MM.1S (cell line): Measurements from ENCODE around the gene ANXA10.
"Not testable (repeated sequence)": the region's sequence is repeated elsewhere in the genome, so short reads cannot be mapped to it uniquely, and the experiment has no call there.

Experiments
- DNase-seq: peaks from one replicate; pipeline ENCODE4 v3.0.0-alpha.2; 2015
- H2AFZ ChIP-seq: fragments of 300-600 bp; sonication (generic); 2 replicates; pipeline ENCODE4 v1.6.0; 2016; ENCODE audit warnings: antibody characterized with exemption, low read length
- H3F3A ChIP-seq: fragments of 300-600 bp; sonication (generic); 2 replicates; pipeline ENCODE4 v1.6.1; 2016; ENCODE audit warnings: mild to moderate bottlenecking, antibody characterized with exemption, low read length, moderate library complexity, mixed read lengths; ENCODE audit not compliant: insufficient read depth
- H3K27ac ChIP-seq: fragments of 300-600 bp; sonication (generic); 2 replicates; pipeline ENCODE4 v1.5.1; 2016; ENCODE audit warnings: mild to moderate bottlenecking, low read length
- H3K27me3 ChIP-seq: fragments of 300-600 bp; sonication (generic); replicated peaks from 2 replicates; pipeline ENCODE4 v1.6.0; 2016; ENCODE audit warnings: low read length; ENCODE audit not compliant: insufficient read depth
- H3K36me3 ChIP-seq: fragments of 300-600 bp; sonication (generic); replicated peaks from 2 replicates; pipeline ENCODE4 v1.6.1; 2016; ENCODE audit warnings: mild to moderate bottlenecking, low read length, mixed read lengths; ENCODE audit not compliant: insufficient read depth
- H3K4me1 ChIP-seq: fragments of 300-600 bp; sonication (generic); 2 replicates; pipeline ENCODE4 v1.6.1; 2016; ENCODE audit warnings: low read length, mixed read lengths
- H3K4me2 ChIP-seq: fragments of 300-600 bp; sonication (generic); 2 replicates; pipeline ENCODE4 v1.6.0; 2016; ENCODE audit warnings: low read depth, low read length
- H3K4me3 ChIP-seq: fragments of 300-600 bp; sonication (generic); 2 replicates; pipeline ENCODE4 v1.5.1; 2016; ENCODE audit warnings: low read length, mixed read lengths
- H3K79me2 ChIP-seq: fragments of 300-600 bp; sonication (generic); 2 replicates; pipeline ENCODE4 v1.6.1; 2016; ENCODE audit warnings: mixed run types, low read length, mixed read lengths
- H3K9ac ChIP-seq: fragments of 300-600 bp; sonication (generic); 2 replicates; pipeline ENCODE4 v1.6.1; 2016; ENCODE audit warnings: low read length, mixed read lengths
- H3K9me2 ChIP-seq: fragments of 300-600 bp; sonication (generic); replicated peaks from 2 replicates; pipeline ENCODE4 v1.6.1; 2016; ENCODE audit warnings: mild to moderate bottlenecking, low read length, mixed read lengths; ENCODE audit not compliant: insufficient read depth
- H3K9me3 ChIP-seq: fragments of 300-600 bp; sonication (generic); replicated peaks from 2 replicates; pipeline ENCODE4 v1.6.1; 2016; ENCODE audit warnings: mild to moderate bottlenecking, low read length, mixed read lengths; ENCODE audit not compliant: insufficient read depth
- H4K20me1 ChIP-seq: fragments of 300-600 bp; sonication (generic); 2 replicates; pipeline ENCODE4 v1.6.1; 2016; ENCODE audit warnings: mild to moderate bottlenecking, low read length, moderate library complexity, mixed read lengths; ENCODE audit not compliant: insufficient read depth
- CTCF ChIP-seq: fragments of 300-600 bp; sonication (generic); IDR thresholded peaks from 2 replicates; pipeline ENCODE4 v1.5.1; 2016; ENCODE audit warnings: antibody characterized with exemption, low read length, mixed read lengths
- EZH2 ChIP-seq: fragments of 300-600 bp; sonication (generic); optimal IDR thresholded peaks from 2 replicates; pipeline ENCODE3; 2017; ENCODE audit warnings: low read depth, mild to moderate bottlenecking, antibody characterized with exemption, low read length, mixed read lengths
- EZH2phosphoT487 ChIP-seq: fragments of 300-600 bp; sonication (generic); IDR thresholded peaks from 2 replicates; pipeline ENCODE4 v1.6.1; 2018; ENCODE audit warnings: antibody characterized with exemption, low read length

The ANXA10 gene

GRCh38 chr4:168109527-168109926 lies 17.2 kb downstream of the ANXA10 start:
- H3K9ac ChIP-seq, result no peak overlapping the region
- H3K4me3 ChIP-seq, result no peak overlapping the region
- H3K36me3 ChIP-seq, result no peaks in the 10 kb centered on the region
- no peaks in the 10 kb centered on the region for H3K79me2 ChIP-seq
- H2AFZ ChIP-seq, result no peak overlapping the region
- no peaks in the 10 kb centered on the region for H3F3A ChIP-seq
- H4K20me1 ChIP-seq, result no peaks in the 10 kb centered on the region
- TF ChIP-seq EZH2phosphoT487, result no peak
- no peak for TF ChIP-seq CTCF
- no peak for TF ChIP-seq EZH2
- H3K27ac ChIP-seq, result no peak overlapping the region
- H3K4me1 ChIP-seq, result no peaks in the 10 kb centered on the region
- no peaks in the 10 kb centered on the region for H3K27me3 ChIP-seq
- H3K9me3 ChIP-seq, result no peaks in the 10 kb centered on the region
- DNase-seq, result no peak
- H3K4me2 ChIP-seq, result no peak overlapping the region
- no peaks in the 10 kb centered on the region for H3K9me2 ChIP-seq

- not testable (repeated sequence) for H3K27me3 ChIP-seq, H3K9me2 ChIP-seq, H3K4me3 ChIP-seq, H4K20me1 ChIP-seq, DNase-seq, H3K27ac ChIP-seq, H3K9ac ChIP-seq, H3K4me1 ChIP-seq, H3K36me3 ChIP-seq, H3K4me2 ChIP-seq, H3K9me3 ChIP-seq, H3F3A ChIP-seq, H3K79me2 ChIP-seq, H2AFZ ChIP-seq
Measured at GRCh38 chr4:168113059-168113458, 20.7 kb downstream of the ANXA10 start.

GRCh38 chr4:168118116-168118655 lies 25.8 kb downstream of the ANXA10 start:
- Histone ChIP-seq H3F3A (no peaks in the 10 kb centered on the region), H3K9me3 (no peaks in the 10 kb centered on the region)

More at GRCh38 chr4:168118116-168118655, 25.8 kb downstream of the ANXA10 start:
- Histone ChIP-seq H3K4me3 (no peak overlapping the region), H3K4me2 (no peak overlapping the region), H3K9me2 (no peaks in the 10 kb centered on the region), H3K27me3 (no peaks in the 10 kb centered on the region), H3K9ac (no peak overlapping the region), H3K79me2 (no peaks in the 10 kb centered on the region), H4K20me1 (no peaks in the 10 kb centered on the region), H3K27ac (no peak overlapping the region), H2AFZ (no peak overlapping the region), H3K36me3 (no peaks in the 10 kb centered on the region), H3K4me1 (no peaks in the 10 kb centered on the region)
- no peak for DNase-seq
- TF ChIP-seq EZH2phosphoT487 (no peak), CTCF (no peak), EZH2 (no peak)
